Parathyroid adenoma (tissue), 2 donors: Measurements from ENCODE around the gene PCAT7.

ENCODE experiments used
- H2AFZ ChIP-seq: fragments of 300-600 bp; sonication (generic); one replicate; pipeline ENCODE4 v1.7.0; 2017; ENCODE audit warnings: antibody characterized with exemption, mild to moderate bottlenecking
- H3K27ac ChIP-seq: fragments of 300-600 bp; sonication (generic); one replicate; pipeline ENCODE4 v1.7.0; 2017
- H3K27me3 ChIP-seq: fragments of 300-600 bp; sonication (generic); one replicate; pipeline ENCODE4 v1.7.0; 2017; ENCODE audit warnings: low read length; ENCODE audit not compliant: control insufficient read depth, insufficient read depth
- H3K36me3 ChIP-seq: fragments of 300-600 bp; sonication (generic); one replicate; pipeline ENCODE4 v1.7.0; 2017; ENCODE audit warnings: low read length; ENCODE audit not compliant: control insufficient read depth, insufficient read depth
- H3K4me1 ChIP-seq: fragments of 300-600 bp; sonication (generic); one replicate; pipeline ENCODE4 v1.7.0; 2017; ENCODE audit warnings: control low read depth
- H3K4me2 ChIP-seq: fragments of 300-600 bp; sonication (generic); one replicate; pipeline ENCODE4 v1.7.0; 2017; ENCODE audit warnings: low read length
- H3K4me3 ChIP-seq: fragments of 300-600 bp; sonication (generic); one replicate; pipeline ENCODE4 v1.7.0; 2017; ENCODE audit warnings: low read depth, low read length
- H3K79me2 ChIP-seq: fragments of 300-600 bp; sonication (generic); one replicate; pipeline ENCODE4 v1.7.0; 2017; ENCODE audit warnings: control low read depth
- H3K9ac ChIP-seq: fragments of 300-600 bp; sonication (generic); one replicate; pipeline ENCODE4 v1.7.0; 2017; ENCODE audit warnings: mild to moderate bottlenecking
- H3K9me3 ChIP-seq: fragments of 300-600 bp; sonication (generic); one replicate; pipeline ENCODE4 v1.7.0; 2017; ENCODE audit warnings: low read length; ENCODE audit not compliant: control insufficient read depth
- TF ChIP-seq, protein P1 (sequence below): fragments of 300-600 bp; sonication (generic); IDR thresholded peaks from one replicate; pipeline ENCODE4 v1.7.0; 2017; ENCODE audit warnings: antibody characterized with exemption, mild to moderate bottlenecking
- donor health status: primary hyperparathyroidism.

The PCAT7 gene

DNA sequence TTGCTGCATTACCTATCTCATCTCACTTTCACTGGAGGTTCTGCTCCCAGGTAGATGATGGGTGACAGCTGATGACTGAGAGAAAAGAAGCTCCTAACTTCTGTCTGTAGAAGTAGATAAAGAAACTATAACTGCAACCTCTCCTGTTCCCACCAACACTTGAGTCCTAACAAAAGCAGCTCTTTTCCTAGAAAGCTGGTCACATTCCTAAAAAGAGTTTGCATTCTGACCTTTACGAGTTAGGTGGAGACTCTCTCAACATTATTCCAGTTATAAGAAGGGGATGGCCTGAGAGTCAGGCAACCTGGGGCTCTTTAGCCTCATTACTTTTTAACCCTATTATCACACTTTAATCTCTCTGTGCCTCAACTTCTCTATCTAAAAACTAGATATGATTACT is 8.9 kb upstream of the PCAT7 start:
- Histone ChIP-seq H3K9ac (no peak overlapping the region), H3K9me3 (no peaks in the 10 kb centered on the region), H2AFZ (no peak overlapping the region), H3K27me3 (no peaks in the 10 kb centered on the region), H3K4me1 (no peaks in the 10 kb centered on the region), H3K36me3 (no peaks in the 10 kb centered on the region), H3K79me2 (no peaks in the 10 kb centered on the region), H3K4me2 (no peak overlapping the region), H3K27ac (no peak overlapping the region), H3K4me3 (no peak overlapping the region)
- TF ChIP-seq, protein P1, sequence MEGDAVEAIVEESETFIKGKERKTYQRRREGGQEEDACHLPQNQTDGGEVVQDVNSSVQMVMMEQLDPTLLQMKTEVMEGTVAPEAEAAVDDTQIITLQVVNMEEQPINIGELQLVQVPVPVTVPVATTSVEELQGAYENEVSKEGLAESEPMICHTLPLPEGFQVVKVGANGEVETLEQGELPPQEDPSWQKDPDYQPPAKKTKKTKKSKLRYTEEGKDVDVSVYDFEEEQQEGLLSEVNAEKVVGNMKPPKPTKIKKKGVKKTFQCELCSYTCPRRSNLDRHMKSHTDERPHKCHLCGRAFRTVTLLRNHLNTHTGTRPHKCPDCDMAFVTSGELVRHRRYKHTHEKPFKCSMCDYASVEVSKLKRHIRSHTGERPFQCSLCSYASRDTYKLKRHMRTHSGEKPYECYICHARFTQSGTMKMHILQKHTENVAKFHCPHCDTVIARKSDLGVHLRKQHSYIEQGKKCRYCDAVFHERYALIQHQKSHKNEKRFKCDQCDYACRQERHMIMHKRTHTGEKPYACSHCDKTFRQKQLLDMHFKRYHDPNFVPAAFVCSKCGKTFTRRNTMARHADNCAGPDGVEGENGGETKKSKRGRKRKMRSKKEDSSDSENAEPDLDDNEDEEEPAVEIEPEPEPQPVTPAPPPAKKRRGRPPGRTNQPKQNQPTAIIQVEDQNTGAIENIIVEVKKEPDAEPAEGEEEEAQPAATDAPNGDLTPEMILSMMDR, result no peak

DNA sequence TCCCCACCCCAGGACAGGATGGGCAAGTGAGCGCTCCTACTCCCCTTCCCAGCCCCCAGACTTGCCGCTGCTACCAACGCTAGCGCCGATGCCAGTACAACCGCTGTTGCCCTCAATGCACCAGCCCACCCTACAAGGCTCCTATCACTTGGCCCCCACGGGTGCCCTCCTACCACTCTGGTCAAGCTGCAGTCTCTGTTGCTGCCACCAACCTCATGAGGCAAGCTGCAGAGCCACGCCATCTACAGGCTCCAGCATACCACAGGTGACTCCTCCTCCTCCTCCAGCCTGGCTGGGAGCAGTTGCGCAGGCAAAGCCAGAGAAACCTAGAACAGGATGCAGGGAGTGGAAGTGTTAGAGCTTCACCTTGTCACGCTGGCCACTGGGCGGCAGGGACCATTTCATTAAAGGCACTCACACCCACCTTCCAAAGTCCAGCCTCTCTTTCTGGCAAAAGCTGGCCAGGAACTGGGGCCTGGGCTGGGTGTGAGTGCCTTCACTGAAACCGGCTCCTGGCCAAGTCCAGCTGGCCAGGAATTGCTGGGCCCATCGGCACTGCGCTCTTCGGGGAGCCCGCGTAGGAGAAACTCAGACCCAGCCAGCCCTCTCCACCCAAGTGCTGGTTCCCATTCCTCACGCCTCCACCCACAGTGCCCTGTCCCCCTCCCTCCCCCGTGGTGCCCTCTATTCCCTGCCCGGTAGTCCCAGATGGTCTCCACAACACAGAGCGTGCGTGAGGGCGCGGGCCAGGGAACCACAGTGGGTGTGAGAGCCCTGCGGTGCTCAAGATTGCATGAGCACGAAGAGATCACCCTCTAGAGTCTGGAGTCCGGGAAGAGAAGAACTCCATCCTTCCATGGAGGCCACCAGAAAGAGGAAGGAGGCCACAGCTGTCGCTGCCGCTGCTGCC is 1.6 kb upstream of the PCAT7 start:
- TF ChIP-seq, protein P1, result peak; percentile 14
- Histone ChIP-seq H3K9me3 (no peaks in the 10 kb centered on the region), H3K27ac (peak overlapping the region; percentile 11), H3K27me3 (no peaks in the 10 kb centered on the region), H3K4me2 (peak overlapping the region; percentile 11), H3K4me1 (peaks cover 7% of the 10 kb centered on the region), H3K36me3 (no peaks in the 10 kb centered on the region), H3K4me3 (no peak overlapping the region), H2AFZ (no peak overlapping the region), H3K9ac (no peak overlapping the region), H3K79me2 (no peaks in the 10 kb centered on the region)

DNA sequence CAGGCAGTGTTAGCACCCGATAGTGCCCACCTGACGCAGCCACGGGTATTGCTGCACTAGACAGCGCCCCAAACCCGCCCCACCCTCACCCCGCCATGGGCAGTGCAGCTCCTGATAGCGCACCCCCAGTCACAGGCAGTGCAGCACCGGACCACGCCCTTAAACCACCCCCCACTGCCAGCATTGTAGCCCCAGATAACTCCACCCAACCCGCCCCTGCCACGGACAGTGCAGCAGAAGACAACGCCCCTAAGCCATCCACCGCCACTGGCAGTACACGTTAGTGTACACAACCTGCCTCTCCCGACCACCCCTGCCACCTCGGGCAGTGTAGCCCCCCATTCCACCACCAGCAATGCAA is 825 bp upstream of the PCAT7 start:
- peak overlapping the region; percentile 78 for H3K4me2 ChIP-seq
- H3K79me2 ChIP-seq, result no peaks in the 10 kb centered on the region
- no peak overlapping the region for H2AFZ ChIP-seq
- H3K36me3 ChIP-seq, result no peaks in the 10 kb centered on the region
- H3K27ac ChIP-seq, result no peak overlapping the region
- no peak overlapping the region for H3K9ac ChIP-seq
- TF ChIP-seq, protein P1, result no peak
- peaks cover 7% of the 10 kb centered on the region for H3K4me1 ChIP-seq
- H3K9me3 ChIP-seq, result no peaks in the 10 kb centered on the region
- no peaks in the 10 kb centered on the region for H3K27me3 ChIP-seq
- H3K4me3 ChIP-seq, result no peak overlapping the region

- Histone ChIP-seq H3K4me2 (no peak overlapping the region), H3K27me3 (no peaks in the 10 kb centered on the region), H2AFZ (no peak overlapping the region), H3K9ac (no peak overlapping the region), H3K4me1 (peaks cover 20% of the 10 kb centered on the region), H3K4me3 (no peak overlapping the region), H3K9me3 (no peaks in the 10 kb centered on the region), H3K79me2 (no peaks in the 10 kb centered on the region), H3K36me3 (no peaks in the 10 kb centered on the region), H3K27ac (peak overlapping the region; percentile 55)
- TF ChIP-seq, protein P1, result no peak
Observed at GRCh38 chr9:94557376-94557775, 2.5 kb downstream of the PCAT7 start.

DNA sequence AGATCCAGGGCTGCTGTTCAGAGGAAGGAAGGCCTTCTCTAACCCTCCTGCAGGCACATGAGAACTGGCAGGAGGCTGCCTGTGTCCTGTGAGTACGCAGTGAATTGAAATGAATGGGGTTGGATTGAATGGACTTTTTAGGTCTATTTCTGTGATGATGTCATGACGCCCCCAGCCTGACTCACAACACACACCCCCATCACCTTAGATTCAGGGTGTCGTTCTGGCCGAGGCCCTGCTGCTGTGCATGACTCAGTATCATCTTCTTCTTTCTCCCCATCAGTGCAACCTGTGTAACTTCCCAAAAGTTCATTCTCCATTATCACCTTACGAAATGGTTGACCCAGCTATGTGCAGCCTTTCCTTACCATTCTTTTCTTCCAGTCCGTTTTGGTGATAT is 5.4 kb downstream of the PCAT7 start:
- H3K9ac ChIP-seq, result no peak overlapping the region
- TF ChIP-seq, protein P1, result no peak
- no peak overlapping the region for H3K4me3 ChIP-seq
- H3K4me1 ChIP-seq, result peaks cover 20% of the 10 kb centered on the region
- no peaks in the 10 kb centered on the region for H3K36me3 ChIP-seq
- no peaks in the 10 kb centered on the region for H3K79me2 ChIP-seq
- no peaks in the 10 kb centered on the region for H3K27me3 ChIP-seq
- H3K9me3 ChIP-seq, result no peaks in the 10 kb centered on the region
- peak overlapping the region; percentile 89 for H3K27ac ChIP-seq
- H2AFZ ChIP-seq, result no peak overlapping the region
- peak overlapping the region; percentile 9 for H3K4me2 ChIP-seq
